Esophagus (tissue), 2 donors: Measurements from ENCODE around the gene F2RL2. TPM values are rescaled to one million over a fixed set of nuclear protein-coding genes. Genes with fewer than 3 reads are reported as not detected.

ENCODE experiments used
- H3K27ac ChIP-seq, 2 donors: one replicate each; pipeline ENCODE4 v1.5.1; 2013; ENCODE audit warnings: low read depth in 2 of 2, mild to moderate bottlenecking in 2 of 2, inconsistent platforms in 1 of 2, low read length in 1 of 2, moderate library complexity in 1 of 2
- H3K27me3 ChIP-seq, 2 donors: one replicate each; pipeline ENCODE4 v1.6.1; 2013; ENCODE audit warnings: low read length in 2 of 2, control low read depth in 1 of 2, mild to moderate bottlenecking in 1 of 2; ENCODE audit not compliant: insufficient read depth in 2 of 2, control insufficient read depth in 1 of 2
- H3K36me3 ChIP-seq, 2 donors: one replicate each; pipeline ENCODE4 v1.6.1; 2013; ENCODE audit warnings: low read length in 1 of 2; ENCODE audit not compliant: control insufficient read depth in 2 of 2, insufficient read depth in 2 of 2
- H3K4me1 ChIP-seq, 2 donors: one replicate each; pipeline ENCODE4 v1.6.1; 2013; ENCODE audit warnings: low read length in 1 of 2; ENCODE audit not compliant: control insufficient read depth in 2 of 2, insufficient read depth in 2 of 2
- H3K4me3 ChIP-seq, 2 donors: one replicate each; pipeline ENCODE4 v1.5.1; 2013; ENCODE audit warnings: low read length in 2 of 2, mild to moderate bottlenecking in 2 of 2, low read depth in 1 of 2, moderate library complexity in 1 of 2
- H3K9me3 ChIP-seq, 2 donors: one replicate each; pipeline ENCODE4 v1.6.1; 2013; ENCODE audit warnings: mild to moderate bottlenecking in 2 of 2, low read depth in 1 of 2, low read length in 1 of 2, moderate library complexity in 1 of 2; ENCODE audit not compliant: control insufficient read depth in 2 of 2, insufficient read depth in 1 of 2
- WGBS, 2 donors: extraction: QIAGEN DNeasy Blood & Tissue Kit; methylation state at CpG; one replicate each; pipeline ENCODE4 v1.1.7; 2013; 5-methylcytosine and 5-hydroxymethylcytosine counted together
- polyA plus RNA-seq, 2 donors: library from polyadenylated mRNA; stranded (reverse); fragments of 200-250 nt; gene quantifications; one replicate each; pipeline ENCODE4 v1.2.3, GENCODE V29; 2013
- donor health status: healthy with polysubstance abuse.
- donor health status: Bipolar disorder and iron deficiency.

The F2RL2 gene
- polyA plus RNA-seq, 2 donors = 0.06 to 0.21 TPM

DNA sequence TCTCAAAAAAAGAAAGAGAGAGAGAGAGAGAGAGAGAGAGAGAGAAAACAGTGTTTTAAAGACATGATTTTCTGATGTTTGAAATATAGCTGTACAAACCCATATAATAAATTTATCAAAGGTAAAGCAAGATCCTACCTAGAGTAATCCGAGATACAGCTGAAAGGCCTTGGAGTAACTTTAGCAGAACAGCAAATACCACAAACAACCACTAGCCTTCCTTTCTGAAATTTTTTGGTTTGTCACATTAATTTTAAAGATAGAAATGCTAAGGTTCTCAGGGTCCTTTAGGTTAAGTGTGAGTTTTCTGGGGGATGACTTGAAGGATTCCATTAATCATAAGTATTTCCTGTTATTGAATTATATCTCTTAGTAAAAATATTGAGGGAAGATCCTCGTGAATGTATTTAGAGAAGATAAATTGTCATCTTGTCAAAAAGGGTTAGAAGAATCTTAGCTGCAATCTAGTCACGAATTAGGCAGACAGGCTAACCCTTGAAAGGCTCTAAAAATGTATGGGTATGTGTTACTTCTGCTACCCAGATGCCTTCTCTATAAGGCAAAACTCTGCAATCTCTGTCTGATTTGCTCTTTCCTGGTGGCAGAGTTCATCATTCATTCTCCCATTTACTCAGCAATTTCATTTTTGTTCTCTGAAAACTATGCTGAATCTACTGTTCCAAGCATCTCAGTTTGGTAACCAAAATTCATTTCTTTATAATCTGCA is 27.3 kb downstream of the F2RL2 start:
- Histone ChIP-seq H3K36me3 (no peaks in the 10 kb centered on the region), H3K27me3 (peaks cover 0 to 2% of the 10 kb centered on the region in 2 donors), H3K4me3 (no peak overlapping the region), H3K27ac (no peak overlapping the region), H3K4me1 (no peaks in the 10 kb centered on the region), H3K9me3 (no peaks in the 10 kb centered on the region)
- 79 to 82% methylated on average over 3 of the region's 3 CpGs for WGBS, 2 donors

DNA sequence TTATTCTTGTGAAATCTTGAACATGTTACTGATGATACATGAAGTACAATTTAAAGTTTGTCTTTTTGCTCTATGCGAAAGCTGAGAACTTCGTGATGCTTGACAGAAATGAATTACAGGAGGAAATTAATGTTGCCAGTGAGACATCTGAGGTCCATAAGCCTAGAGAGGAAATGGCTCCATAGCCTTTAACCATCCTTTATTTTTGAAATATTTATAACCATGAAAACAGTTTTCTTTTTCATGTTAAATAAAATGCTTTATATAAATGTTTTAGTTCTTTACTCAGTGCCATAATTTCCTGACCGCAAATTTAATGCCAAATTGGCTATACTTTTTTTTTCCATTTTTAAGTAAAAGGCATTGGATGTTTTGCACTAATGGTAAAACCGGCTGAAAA is 29.1 kb downstream of the F2RL2 start:
- Histone ChIP-seq H3K9me3 (no peaks in the 10 kb centered on the region), H3K36me3 (no peaks in the 10 kb centered on the region), H3K4me3 (no peak overlapping the region), H3K27ac (no peak overlapping the region), H3K27me3 (peaks cover 0 to 2% of the 10 kb centered on the region in 2 donors), H3K4me1 (no peaks in the 10 kb centered on the region)
- 80 to 83% methylated on average over 4 of the region's 4 CpGs for WGBS, 2 donors

DNA sequence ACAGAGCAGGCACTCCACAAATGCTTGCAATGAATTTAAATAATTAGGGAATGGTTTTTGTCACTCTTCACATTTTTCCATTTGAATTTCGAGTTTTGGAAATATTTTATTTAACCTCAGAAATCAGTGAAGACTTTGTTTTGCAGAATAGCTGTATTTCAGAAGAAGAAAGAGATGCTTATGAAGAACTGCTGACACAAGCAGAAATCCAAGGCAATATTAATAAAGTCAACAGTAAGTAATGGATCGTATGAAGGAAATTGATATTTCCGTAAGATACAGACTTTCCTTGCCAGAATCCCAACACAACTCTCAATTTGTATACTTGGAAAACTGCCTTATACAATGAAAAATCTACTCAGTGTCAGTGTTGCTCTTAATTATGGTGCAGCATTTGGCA is 30.5 kb downstream of the F2RL2 start:
- no peaks in the 10 kb centered on the region for H3K9me3 ChIP-seq
- WGBS, 2 donors = 66 to 70% methylated on average over 3 of the region's 3 CpGs
- H3K27me3 ChIP-seq = peaks cover 0 to 2% of the 10 kb centered on the region in 2 donors
- no peaks in the 10 kb centered on the region for H3K4me1 ChIP-seq
- H3K36me3 ChIP-seq = no peaks in the 10 kb centered on the region
- no peak overlapping the region for H3K27ac ChIP-seq
- no peak overlapping the region for H3K4me3 ChIP-seq

DNA sequence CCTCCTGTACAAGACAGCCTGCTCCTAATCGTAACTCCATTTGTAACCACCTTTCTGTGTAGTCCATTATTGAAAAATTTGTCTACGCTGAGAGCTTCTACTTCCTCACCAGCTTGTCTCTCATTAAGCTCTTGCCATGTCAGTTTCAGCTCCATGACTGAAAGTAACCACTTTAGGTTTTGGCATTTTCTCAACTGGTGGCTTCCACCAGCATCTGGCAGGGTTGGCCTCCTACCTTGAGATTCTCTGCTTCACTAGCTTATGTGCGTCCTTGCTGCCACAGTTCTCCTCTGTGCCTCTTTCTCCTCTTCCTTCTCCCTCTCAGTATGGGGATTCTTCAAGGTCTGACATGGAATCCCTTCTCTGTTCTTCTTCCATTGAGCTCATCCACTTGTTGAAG is 31.8 kb downstream of the F2RL2 start:
- Histone ChIP-seq H3K27ac (no peak overlapping the region), H3K4me3 (no peak overlapping the region), H3K9me3 (no peaks in the 10 kb centered on the region), H3K4me1 (no peaks in the 10 kb centered on the region), H3K36me3 (no peaks in the 10 kb centered on the region), H3K27me3 (peaks cover 0 to 2% of the 10 kb centered on the region in 2 donors)
- 95 to 96% methylated on average over 3 of the region's 3 CpGs for WGBS, 2 donors

DNA sequence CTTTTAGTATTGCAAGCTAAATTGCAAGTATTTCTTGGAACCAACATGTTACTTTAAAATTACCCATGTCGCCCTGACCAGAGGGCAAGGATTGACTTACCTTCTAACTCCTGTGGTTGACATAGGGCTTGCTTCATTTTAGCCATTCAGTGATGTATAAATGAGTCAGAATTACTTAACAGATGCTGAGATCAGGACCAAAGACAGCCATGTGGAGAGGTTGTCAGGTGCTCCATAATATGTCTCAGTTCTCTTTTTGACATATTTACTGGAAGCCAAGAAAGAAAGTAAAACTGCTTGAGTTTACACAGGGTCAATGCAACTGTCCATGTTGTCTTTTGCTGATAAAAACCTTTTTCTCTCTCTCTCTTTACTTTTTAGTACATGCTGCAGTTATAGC is 33.2 kb downstream of the F2RL2 start:
- no peaks in the 10 kb centered on the region for H3K4me1 ChIP-seq
- no peak overlapping the region for H3K4me3 ChIP-seq
- no peaks in the 10 kb centered on the region for H3K36me3 ChIP-seq
- WGBS, 2 donors = 82 to 85% methylated on average over 1 of the region's 1 CpG
- peaks cover 0 to 2% of the 10 kb centered on the region in 2 donors for H3K27me3 ChIP-seq
- H3K9me3 ChIP-seq = no peaks in the 10 kb centered on the region
- H3K27ac ChIP-seq = no peak overlapping the region

DNA sequence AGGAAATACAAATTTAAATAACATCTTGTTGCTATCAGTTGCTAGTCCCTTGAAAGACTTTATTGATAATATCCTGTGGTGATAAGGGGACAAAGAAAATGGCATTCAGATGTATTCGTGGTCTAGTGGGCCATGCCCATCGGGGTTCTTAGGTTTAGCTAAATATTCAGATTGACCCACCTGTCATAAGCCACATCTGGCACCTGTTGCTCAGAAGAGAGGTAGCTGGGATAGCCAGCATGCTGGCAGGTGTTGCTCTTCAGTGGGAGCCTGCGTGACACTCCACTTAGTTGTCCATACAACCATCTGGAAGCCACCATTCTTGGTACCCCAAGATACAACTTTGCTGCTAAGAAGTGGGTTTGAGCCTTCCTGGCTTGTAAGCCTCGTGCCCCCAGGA is 36.7 kb downstream of the F2RL2 start:
- 86 to 93% methylated on average over 4 of the region's 4 CpGs for WGBS, 2 donors

DNA sequence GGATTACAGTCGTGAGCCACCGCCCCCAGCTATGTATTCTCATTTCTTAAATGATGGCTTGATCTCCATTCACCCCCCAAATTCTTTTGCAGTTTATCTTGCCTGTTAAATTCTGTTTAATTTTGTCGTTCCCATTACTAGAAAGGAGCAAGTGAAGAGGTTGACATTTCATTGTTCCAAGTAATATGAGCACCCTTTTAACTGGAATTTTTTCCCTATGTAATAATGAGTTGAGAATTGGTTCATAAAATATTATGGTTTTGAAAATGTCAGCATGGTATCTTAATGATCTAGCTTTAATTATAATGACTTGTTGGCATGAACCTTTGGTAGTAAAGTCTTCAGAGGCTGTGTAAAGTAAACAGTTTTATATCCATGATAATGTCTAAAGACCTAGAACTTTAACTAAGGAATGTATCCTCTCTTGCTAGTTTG is 37.4 kb downstream of the F2RL2 start:
- H3K27ac ChIP-seq = no peak overlapping the region
- H3K27me3 ChIP-seq = no peaks in the 10 kb centered on the region
- H3K9me3 ChIP-seq = no peaks in the 10 kb centered on the region
- no peaks in the 10 kb centered on the region for H3K4me1 ChIP-seq
- no peak overlapping the region for H3K4me3 ChIP-seq
- no peaks in the 10 kb centered on the region for H3K36me3 ChIP-seq
- 77 to 85% methylated on average over 3 of the region's 3 CpGs for WGBS, 2 donors

More for the DNA sequence above, 36.7 kb downstream of the F2RL2 start:
- Histone ChIP-seq H3K27me3 (no peaks in the 10 kb centered on the region), H3K4me3 (no peak overlapping the region), H3K27ac (no peak overlapping the region), H3K4me1 (no peaks in the 10 kb centered on the region), H3K36me3 (no peaks in the 10 kb centered on the region), H3K9me3 (no peaks in the 10 kb centered on the region)

DNA sequence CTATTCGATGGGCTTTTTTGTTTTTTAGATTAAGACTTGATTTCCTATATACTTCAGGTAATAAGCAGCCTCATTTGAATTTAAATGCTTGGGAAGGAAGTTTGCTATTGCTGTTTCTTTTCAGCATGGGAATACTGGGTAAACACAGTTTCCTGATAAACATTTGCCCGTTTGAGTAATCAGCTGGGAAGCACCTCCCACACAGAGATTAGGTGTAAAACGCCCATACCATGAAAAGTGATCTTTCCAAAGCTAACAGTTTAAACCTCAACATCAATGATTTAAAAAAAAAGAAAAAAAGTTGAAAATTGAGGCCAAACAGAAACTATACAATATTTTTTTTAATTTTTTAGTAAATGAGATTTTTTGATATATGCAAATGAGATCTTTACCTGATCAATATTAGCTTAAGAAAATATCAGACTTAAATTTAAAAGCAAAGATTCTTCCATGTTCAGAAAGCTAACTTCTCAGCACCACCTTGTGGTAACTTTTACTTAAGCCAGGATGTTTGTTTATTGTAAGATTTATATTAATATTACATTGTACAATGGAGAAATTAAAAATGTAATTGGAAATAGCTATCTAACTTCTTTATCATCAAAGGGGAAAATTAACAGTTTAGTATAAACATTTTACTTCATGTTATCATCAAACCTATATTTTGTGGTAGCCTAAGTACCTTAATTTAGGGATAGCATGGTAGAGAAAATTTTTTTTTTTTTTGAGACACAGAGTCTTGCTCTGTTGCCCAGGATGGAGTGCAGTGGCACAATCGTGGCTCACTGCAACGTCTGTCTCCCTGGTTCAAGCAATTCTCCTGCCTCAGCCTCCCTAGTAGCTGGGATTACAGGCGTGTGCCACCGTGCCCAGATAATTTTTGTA is 39.8 kb downstream of the F2RL2 start:
- Histone ChIP-seq H3K4me3 (no peak overlapping the region), H3K9me3 (no peaks in the 10 kb centered on the region), H3K27ac (no peak overlapping the region), H3K4me1 (no peaks in the 10 kb centered on the region), H3K27me3 (no peaks in the 10 kb centered on the region), H3K36me3 (no peaks in the 10 kb centered on the region)
- 47 to 51% methylated on average over 7 of the region's 7 CpGs for WGBS, 2 donors

DNA sequence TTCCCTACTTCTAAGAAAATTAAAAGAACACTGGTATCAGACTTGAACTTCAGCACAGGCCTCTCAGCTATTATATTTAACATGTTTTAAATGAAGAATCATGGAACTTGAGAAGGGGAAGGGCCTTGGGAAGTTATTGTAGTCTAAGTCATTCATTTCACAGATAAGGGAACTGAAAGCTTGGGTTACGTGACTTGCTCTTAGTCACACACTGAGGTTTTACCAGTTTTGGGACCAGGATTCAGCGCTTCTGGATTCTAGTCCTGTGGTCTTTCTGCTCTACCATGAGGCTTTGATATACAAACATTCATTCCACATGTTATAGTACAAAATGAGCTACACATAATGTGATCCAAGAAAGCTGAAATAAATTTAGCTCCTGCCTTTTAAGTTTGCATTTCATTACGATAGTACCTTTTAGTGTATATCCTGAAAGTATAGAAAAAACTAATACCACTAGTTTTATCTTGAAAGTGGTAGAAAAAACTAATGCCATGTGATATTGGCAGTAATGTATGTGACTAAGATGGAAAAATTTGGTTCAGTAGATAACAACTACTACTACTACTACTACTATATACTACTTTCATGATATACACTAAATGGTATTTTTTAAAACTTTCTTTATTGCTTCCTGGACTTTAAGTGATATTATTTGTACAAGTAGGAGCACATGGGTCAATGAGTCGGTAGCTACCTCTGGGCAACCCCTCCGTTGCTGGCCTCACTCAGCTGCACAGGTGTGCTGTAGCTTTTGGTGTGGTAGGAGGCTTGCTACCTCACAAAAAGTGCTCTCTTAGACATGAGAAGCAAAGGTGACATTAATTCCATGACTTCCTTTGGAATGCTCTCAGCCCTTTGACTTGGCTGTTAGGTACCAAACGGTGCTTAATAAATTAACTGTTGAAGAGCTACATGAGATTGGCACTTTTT is 40.7 kb downstream of the F2RL2 start:
- Histone ChIP-seq H3K27me3 (no peaks in the 10 kb centered on the region), H3K36me3 (no peaks in the 10 kb centered on the region), H3K4me3 (no peak overlapping the region), H3K27ac (no peak overlapping the region), H3K4me1 (no peaks in the 10 kb centered on the region), H3K9me3 (no peaks in the 10 kb centered on the region)
- WGBS, 2 donors = 75 to 83% methylated on average over 6 of the region's 6 CpGs
